GM21529 (cell line): ENCODE results near the gene MAP2K2.
"Not testable (repeated sequence)": the region's sequence is repeated elsewhere in the genome, so short reads cannot be mapped to it uniquely, and the experiment has no call there.

Experiments used
- ATAC-seq: cut with Tn5 transposase; IDR thresholded peaks from one replicate; pipeline ENCODE4 v1.9.1; 2021; ENCODE audit not compliant: unreplicated experiment

MAP2K2 gene

GRCh38 chr19:4123615-4124568, at the start of gene MAP2K2:
MAP2K2 (minus strand) TSS chr19:4124122; CDS start chr19:4123875, 247 bp downstream.
- ATAC-seq, result peak; percentile 78

GRCh38 chr19:4172861-4173473, 49.0 kb upstream of the MAP2K2 start:
- ATAC-seq, result no peak

GRCh38 chr19:4171676-4172075, 47.8 kb upstream of the MAP2K2 start:
- ATAC-seq, result no peak

GRCh38 chr19:4164262-4164661, 40.3 kb upstream of the MAP2K2 start:
- ATAC-seq, result no peak

- no peak for ATAC-seq
Measured at GRCh38 chr19:4161415-4162077, 37.6 kb upstream of the MAP2K2 start.

GRCh38 chr19:4157971-4158370, 34.0 kb upstream of the MAP2K2 start:
- not testable (repeated sequence) for ATAC-seq

GRCh38 chr19:4157164-4157563, 33.2 kb upstream of the MAP2K2 start:
- no peak for ATAC-seq

- ATAC-seq, result no peak
Measured at GRCh38 chr19:4154571-4155312, 30.8 kb upstream of the MAP2K2 start.

- no peak for ATAC-seq
Measured at GRCh38 chr19:4152241-4152998, 28.5 kb upstream of the MAP2K2 start.

- ATAC-seq, result no peak
Measured at GRCh38 chr19:4151623-4152022, 27.7 kb upstream of the MAP2K2 start.

- ATAC-seq, result no peak
Measured at GRCh38 chr19:4149518-4150288, 25.8 kb upstream of the MAP2K2 start.

GRCh38 chr19:4144666-4145249, 20.8 kb upstream of the MAP2K2 start:
- ATAC-seq, result no peak

GRCh38 chr19:4142916-4143315, 19.0 kb upstream of the MAP2K2 start:
- ATAC-seq, result not testable (repeated sequence)

- no peak for ATAC-seq
Measured at GRCh38 chr19:4140237-4140711, 16.4 kb upstream of the MAP2K2 start.

GRCh38 chr19:4139614-4140236, 15.8 kb upstream of the MAP2K2 start:
- ATAC-seq, result no peak

- ATAC-seq, result no peak
Measured at GRCh38 chr19:4138445-4138844, 14.5 kb upstream of the MAP2K2 start.

- ATAC-seq, result no peak
Measured at GRCh38 chr19:4136680-4137088, 12.8 kb upstream of the MAP2K2 start.

GRCh38 chr19:4135386-4135785, 11.5 kb upstream of the MAP2K2 start:
- ATAC-seq, result not testable (repeated sequence)
